SKM-1 treated with dmso at 0.1 percent for 144 hours (cell line): ENCODE results near the gene RNASE7.

Experiments
- DNase-seq: peaks from one replicate; lab custom pipeline; 2025; ENCODE audit not compliant: unreplicated experiment; lab: John Stamatoyannopoulos, UW

Gene RNASE7

GRCh38 chr14:21042918-21043317 is 756 bp downstream of the RNASE7 start:
- DNase-seq = no peak

DNA sequence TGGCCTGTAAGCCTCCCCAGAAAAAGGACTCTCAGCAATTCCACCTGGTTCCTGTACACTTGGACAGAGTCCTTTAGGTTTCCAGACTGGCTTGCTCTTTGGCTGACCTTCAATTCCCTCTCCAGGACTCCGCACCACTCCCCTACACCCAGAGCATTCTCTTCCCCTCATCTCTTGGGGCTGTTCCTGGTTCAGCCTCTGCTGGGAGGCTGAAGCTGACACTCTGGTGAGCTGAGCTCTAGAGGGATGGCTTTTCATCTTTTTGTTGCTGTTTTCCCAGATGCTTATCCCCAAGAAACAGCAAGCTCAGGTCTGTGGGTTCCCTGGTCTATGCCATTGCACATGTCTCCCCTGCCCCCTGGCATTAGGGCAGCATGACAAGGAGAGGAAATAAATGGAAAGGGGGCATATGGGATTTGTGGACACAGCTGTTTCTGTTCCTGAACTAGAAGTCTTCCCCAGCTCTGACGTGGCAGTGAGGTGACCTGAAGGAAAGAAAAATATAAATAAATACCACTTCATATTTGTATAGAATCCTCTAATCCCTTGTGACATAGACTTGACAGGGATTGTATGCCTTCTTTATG is 1.3 kb downstream of the RNASE7 start:
- no peak for DNase-seq

DNA sequence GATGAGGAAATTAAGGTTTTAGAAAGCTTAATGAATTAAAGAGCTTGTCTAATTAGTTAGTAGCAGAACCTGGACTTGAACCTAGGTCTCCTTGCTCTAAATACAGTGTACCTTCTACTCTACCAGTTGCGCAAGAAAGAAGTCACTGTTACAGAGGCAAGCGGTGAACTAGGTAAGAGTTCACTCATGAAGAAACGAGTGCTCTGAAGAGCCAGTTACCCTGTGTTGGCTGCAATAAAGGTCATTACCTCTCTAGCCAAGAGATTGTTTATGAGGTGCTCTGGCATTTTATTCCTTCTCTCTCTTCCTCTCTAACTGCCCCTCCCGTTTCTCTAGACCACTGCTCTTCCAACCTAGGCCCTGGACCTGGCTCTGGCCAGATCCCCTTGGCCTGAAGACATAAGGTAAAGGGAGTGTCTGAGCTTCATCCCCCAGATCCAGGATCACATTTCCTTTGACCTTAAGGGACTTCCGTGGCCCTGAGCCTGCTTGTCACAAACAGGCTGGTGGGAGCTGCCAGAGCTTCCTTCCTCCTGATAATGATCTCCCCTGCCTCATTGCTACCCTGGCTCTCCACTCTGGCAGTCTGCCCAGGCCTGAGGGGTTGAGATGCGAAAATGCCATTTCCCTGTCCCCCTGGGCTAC is 1.9 kb downstream of the RNASE7 start:
- DNase-seq = peak; percentile 39

DNA sequence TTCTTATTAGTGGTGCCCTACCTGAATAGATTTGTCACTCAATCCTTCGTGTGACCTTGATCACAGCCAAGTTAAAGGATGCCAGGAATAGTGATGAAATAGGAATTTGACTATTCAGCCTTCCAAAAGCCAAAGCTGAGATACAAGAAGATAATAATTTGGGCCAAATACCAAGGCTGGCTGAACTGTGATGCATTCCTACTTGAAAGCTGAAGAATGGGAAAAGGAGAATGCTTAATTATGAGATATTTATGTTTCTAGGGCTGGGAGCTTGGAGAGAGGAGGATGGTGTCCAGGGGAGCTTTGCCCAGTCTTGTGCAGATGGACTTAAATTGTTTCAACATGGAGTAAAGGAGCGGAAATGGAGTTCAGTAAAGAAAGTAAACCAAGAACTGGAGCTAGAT is 5.2 kb downstream of the RNASE7 start:
- DNase-seq = no peak

GRCh38 chr14:21048638-21049037 is 6.5 kb downstream of the RNASE7 start:
- DNase-seq = no peak

- DNase-seq = no peak
Measured at GRCh38 chr14:21049271-21049673, 7.1 kb downstream of the RNASE7 start.

- no peak for DNase-seq
Measured at GRCh38 chr14:21050597-21050996, 8.4 kb downstream of the RNASE7 start.

GRCh38 chr14:21053184-21054122 is 11.3 kb downstream of the RNASE7 start:
- DNase-seq = no peak

GRCh38 chr14:21054123-21054767 is 12.1 kb downstream of the RNASE7 start:
- no peak for DNase-seq

GRCh38 chr14:21054768-21055145 is 12.6 kb downstream of the RNASE7 start:
- DNase-seq = no peak

DNA sequence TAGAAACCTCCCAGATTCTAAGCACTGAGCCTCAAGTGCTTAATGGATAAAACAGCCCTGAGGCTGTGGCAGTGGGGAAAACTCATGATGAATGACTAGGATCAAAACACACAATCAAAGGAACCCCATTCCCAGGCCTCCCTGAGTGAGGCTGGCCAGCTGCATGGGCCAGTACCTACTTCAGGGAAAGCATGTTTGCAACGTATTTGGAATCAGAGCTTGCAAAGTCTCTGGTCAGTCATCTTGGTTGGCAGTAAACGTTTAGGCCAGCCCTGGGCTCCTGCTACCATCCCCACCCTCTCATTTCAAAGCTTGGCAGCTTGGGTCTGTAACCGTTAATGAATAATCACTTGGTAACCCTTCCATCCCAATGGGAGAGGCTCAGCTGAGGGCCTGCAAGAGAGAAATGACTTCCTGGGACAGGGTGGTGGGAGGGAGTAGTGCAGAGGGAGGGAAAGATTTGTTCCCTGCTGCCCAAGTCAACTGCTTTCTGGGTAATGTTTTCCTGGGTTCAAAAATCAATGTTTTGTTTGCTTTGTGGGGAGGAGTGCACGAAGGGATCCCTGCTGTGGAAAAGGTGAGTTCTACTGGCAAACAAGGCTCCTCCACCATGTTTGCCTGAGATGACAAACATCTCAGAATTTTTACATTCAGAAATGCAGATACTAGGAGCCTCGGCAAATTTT is 13.4 kb downstream of the RNASE7 start:
- no peak for DNase-seq

GRCh38 chr14:21056520-21057163 is 14.5 kb downstream of the RNASE7 start:
- no peak for DNase-seq

- no peak for DNase-seq
Measured at GRCh38 chr14:21057803-21058675, 15.9 kb downstream of the RNASE7 start, which contains the start of gene RNASE8. TSS of gene RNASE8 (plus strand) at chr14:21057822. CDS start at chr14:21057893, 71 bp downstream.

DNA sequence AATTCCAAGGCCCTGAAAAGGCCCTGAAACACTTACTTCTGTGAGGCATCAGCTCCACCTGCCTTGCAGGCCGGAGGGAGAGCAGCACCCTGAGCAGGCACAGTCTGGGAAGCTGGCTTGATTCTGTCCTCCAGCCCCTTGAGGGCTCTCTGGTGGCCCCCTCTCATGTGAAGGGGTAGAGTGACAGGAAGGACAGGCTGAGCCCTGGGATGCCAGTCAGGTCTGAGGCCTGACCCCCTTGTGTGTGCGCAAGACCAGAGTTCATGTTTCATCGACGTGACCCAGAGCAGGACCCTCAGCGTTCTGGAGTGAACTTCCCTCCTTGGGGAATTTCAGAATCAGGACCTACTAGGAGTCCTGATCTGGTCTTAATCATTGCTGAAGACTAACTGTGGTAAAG is 16.7 kb downstream of the RNASE7 start:
- DNase-seq = no peak

DNA sequence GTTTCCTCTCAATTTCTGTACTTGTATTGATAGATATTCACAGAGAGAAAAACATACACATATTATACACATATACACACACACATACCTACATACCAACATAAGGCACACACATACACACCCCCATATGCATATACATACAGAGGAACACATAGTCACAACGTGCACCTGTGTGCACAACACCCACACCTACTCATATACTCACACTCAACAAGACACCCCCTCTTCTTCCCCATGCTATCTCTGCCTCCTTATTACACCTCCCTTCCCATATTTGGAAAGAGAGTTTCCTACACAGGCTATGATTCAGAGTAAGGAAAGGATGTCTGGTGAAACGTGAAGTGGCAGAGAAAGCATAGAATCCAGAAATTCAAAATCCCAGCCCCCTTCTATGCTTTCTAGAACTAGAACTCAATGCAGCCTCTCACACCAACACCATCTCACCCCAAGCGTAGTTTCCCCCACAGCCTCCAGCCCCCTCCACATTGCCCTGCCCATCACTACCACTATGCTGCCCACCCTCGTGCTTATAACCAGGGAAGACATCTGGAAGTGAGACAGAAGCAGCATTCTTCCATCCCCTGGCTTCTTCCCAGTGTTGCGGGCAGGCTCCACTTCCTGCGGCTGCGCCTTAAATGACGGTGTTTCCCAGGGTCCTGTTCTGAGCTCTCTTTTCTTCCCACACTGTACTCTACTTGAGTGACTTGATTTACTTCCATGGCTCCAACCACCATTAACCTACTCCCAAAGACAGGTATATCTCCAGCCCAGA is 17.9 kb downstream of the RNASE7 start:
- DNase-seq = no peak

DNA sequence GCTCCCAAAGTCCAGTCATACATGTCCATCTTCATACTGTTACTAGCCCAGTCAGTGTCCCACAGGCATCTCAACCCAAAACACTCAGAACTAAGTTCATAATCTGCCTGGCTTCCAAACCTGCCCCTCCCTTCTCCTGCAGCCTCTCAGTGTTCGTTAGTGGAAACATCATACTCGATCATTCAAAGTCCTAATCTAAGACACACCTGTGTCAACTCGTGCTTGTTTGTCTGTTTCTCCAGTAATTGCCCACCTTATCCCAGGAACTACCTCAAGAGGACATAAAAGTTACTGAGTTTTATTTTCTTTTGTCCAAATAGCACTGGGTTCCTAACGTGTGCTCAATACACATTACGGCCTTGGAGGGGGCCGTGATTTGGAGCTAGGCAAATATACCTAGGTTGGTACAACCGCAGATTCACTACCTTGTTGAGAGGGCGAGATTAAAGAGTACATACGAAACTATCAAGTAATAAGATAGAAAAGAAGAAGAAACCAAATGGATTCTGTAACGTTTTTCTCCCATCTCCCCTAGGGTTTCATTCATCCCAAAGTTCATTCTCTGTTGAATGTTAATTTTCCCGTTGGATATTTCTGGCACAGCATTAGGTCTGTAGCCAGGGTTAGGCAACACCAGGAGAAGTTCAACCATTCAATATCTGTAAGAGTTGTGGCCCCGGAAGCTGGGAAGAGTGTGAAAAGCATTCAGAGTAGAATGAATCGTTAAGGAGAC is 18.6 kb downstream of the RNASE7 start:
- no peak for DNase-seq

DNA sequence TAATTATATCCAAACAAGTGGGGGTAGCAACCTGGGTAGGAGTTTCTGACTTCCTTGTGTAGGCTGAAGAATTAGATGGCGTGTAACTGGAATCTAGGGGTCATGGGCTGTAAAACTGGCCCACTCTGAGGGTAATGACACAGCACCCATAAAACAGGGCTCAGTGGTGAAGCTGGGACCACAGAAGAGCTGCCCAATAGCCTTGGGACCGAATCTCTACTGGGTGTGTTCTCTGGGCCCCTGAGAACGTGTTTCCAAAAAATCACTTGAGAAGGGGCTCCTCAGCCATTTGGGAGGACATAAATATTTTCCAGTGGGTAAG is 19.1 kb downstream of the RNASE7 start:
- DNase-seq = no peak

DNA sequence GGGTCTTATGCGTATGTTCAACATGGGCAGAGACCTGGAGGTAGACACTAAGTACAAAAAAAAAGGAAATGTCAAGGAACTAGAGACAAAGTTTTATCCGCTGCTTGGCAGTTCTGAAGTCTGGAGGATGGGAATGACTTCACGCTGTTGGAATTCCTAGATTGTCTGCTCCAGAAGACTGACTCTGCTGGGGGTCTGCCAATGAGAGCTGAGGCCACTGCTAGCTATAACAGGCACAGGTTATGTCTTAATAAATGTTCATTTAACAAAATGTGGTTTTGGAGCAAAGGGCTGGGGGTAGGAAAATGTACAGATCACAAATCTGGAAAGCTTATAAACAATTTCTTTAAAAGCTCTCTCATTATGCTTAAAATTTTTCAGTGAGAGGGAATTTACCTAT is 21.3 kb downstream of the RNASE7 start:
- no peak for DNase-seq
